ENCODE data around the gene FADS1. TPM values are rescaled to one million over a fixed set of nuclear protein-coding genes. Genes with fewer than 3 reads are reported as not detected.

Gene FADS1
- total and polyA plus RNA-seq, 2 of the 13 experiments (the other 11 are each of a cell fraction or from before 2014, with no cell fraction given): 91.8 to 108 TPM

DNA sequence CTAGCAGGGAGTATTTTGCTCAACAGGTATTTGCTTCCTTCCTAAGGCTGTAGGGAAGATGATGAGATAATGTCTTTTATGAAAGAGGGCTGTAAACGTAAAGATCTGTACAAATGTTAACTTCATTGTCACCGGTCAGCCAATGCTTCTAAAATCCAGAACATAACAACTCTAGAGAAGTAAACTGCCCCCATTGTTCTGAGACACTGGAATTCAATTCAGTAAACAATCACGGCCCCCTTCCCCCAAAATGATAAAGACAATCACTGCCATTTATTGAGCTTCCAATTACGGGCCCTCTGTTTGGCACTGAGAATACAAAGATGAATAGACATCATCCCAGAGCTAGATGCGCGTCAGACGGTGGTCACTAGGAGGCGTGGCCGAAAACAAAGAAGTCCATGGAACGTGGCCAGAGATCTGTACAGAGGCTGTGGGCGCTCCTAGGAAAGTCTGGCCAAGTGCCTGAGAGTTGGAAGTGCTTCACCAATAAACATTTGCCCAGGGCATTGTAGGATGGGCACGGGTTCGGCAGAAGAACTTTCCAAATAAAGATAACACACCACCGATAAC, 25.0 kb downstream of the FADS1 start (continued):
- TF ChIP-seq, protein P1, sequence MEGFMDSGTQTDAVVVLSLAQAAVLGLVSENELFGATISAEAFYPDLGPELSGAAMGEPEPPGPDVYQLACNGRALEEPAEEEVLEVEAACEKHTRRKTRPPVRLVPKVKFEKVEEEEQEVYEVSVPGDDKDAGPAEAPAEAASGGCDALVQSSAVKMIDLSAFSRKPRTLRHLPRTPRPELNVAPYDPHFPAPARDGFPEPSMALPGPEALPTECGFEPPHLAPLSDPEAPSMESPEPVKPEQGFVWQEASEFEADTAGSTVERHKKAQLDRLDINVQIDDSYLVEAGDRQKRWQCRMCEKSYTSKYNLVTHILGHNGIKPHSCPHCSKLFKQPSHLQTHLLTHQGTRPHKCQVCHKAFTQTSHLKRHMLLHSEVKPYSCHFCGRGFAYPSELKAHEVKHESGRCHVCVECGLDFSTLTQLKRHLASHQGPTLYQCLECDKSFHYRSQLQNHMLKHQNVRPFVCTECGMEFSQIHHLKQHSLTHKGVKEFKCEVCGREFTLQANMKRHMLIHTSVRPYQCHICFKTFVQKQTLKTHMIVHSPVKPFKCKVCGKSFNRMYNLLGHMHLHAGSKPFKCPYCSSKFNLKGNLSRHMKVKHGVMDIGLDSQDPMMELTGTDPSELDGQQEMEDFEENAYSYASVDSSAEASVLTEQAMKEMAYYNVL (CRISPR knock-in tag; IDR thresholded peaks at IDR 0.05; ENCODE audit: borderline replicate concordance): no peak
- TF ChIP-seq MXD4 (CRISPR knock-in tag; IDR thresholded peaks at IDR 0.05) (no peak), ZNF781 (CRISPR knock-in tag; IDR thresholded peaks at IDR 0.05; ENCODE audit: borderline replicate concordance, not compliant biosample characterization) (no peak), ETV6 (CRISPR knock-in tag; conservative IDR thresholded peaks at IDR 0.05) (no peak), ZNF777 (CRISPR knock-in tag; IDR thresholded peaks at IDR 0.05) (no peak), PITX1 (CRISPR knock-in tag; IDR thresholded peaks at IDR 0.05) (no peak)
- TF ChIP-seq, protein P2, sequence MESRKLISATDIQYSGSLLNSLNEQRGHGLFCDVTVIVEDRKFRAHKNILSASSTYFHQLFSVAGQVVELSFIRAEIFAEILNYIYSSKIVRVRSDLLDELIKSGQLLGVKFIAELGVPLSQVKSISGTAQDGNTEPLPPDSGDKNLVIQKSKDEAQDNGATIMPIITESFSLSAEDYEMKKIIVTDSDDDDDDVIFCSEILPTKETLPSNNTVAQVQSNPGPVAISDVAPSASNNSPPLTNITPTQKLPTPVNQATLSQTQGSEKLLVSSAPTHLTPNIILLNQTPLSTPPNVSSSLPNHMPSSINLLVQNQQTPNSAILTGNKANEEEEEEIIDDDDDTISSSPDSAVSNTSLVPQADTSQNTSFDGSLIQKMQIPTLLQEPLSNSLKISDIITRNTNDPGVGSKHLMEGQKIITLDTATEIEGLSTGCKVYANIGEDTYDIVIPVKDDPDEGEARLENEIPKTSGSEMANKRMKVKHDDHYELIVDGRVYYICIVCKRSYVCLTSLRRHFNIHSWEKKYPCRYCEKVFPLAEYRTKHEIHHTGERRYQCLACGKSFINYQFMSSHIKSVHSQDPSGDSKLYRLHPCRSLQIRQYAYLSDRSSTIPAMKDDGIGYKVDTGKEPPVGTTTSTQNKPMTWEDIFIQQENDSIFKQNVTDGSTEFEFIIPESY (CRISPR knock-in tag; IDR thresholded peaks at IDR 0.05): no peak
- TF ChIP-seq, protein P3, sequence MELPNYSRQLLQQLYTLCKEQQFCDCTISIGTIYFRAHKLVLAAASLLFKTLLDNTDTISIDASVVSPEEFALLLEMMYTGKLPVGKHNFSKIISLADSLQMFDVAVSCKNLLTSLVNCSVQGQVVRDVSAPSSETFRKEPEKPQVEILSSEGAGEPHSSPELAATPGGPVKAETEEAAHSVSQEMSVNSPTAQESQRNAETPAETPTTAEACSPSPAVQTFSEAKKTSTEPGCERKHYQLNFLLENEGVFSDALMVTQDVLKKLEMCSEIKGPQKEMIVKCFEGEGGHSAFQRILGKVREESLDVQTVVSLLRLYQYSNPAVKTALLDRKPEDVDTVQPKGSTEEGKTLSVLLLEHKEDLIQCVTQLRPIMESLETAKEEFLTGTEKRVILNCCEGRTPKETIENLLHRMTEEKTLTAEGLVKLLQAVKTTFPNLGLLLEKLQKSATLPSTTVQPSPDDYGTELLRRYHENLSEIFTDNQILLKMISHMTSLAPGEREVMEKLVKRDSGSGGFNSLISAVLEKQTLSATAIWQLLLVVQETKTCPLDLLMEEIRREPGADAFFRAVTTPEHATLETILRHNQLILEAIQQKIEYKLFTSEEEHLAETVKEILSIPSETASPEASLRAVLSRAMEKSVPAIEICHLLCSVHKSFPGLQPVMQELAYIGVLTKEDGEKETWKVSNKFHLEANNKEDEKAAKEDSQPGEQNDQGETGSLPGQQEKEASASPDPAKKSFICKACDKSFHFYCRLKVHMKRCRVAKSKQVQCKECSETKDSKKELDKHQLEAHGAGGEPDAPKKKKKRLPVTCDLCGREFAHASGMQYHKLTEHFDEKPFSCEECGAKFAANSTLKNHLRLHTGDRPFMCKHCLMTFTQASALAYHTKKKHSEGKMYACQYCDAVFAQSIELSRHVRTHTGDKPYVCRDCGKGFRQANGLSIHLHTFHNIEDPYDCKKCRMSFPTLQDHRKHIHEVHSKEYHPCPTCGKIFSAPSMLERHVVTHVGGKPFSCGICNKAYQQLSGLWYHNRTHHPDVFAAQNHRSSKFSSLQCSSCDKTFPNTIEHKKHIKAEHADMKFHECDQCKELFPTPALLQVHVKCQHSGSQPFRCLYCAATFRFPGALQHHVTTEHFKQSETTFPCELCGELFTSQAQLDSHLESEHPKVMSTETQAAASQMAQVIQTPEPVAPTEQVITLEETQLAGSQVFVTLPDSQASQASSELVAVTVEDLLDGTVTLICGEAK (IDR thresholded peaks at IDR 0.05): no peak
- TF ChIP-seq, protein P3 (CRISPR knock-in tag; IDR thresholded peaks at IDR 0.05): no peak
- TF ChIP-seq, protein P4, sequence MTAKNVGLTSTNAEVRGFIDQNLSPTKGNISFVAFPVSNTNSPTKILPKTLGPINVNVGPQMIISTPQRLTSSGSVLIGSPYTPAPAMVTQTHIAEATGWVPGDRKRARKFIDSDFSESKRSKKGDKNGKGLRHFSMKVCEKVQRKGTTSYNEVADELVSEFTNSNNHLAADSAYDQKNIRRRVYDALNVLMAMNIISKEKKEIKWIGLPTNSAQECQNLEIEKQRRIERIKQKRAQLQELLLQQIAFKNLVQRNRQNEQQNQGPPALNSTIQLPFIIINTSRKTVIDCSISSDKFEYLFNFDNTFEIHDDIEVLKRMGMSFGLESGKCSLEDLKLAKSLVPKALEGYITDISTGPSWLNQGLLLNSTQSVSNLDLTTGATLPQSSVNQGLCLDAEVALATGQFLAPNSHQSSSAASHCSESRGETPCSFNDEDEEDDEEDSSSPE (CRISPR knock-in tag; IDR thresholded peaks at IDR 0.05): no peak
- TF ChIP-seq, protein P5, sequence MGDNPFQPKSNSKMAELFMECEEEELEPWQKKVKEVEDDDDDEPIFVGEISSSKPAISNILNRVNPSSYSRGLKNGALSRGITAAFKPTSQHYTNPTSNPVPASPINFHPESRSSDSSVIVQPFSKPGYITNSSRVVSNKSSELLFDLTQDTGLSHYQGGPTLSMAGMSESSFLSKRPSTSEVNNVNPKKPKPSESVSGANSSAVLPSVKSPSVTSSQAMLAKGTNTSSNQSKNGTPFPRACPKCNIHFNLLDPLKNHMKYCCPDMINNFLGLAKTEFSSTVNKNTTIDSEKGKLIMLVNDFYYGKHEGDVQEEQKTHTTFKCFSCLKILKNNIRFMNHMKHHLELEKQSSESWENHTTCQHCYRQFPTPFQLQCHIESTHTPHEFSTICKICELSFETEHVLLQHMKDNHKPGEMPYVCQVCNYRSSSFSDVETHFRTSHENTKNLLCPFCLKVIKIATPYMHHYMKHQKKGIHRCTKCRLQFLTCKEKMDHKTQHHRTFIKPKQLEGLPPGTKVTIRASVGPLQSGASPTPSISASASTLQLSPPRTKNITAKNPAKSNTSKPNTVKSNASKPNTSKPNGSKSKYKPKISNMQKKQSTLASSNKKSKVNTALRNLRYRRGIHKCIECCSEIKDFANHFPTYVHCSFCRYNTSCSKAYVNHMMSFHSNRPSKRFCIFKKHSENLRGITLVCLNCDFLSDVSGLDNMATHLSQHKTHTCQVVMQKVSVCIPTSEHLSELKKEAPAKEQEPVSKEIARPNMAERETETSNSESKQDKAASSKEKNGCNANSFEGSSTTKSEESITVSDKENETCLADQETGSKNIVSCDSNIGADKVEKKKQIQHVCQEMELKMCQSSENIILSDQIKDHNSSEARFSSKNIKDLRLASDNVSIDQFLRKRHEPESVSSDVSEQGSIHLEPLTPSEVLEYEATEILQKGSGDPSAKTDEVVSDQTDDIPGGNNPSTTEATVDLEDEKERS (CRISPR knock-in tag; IDR thresholded peaks at IDR 0.05): no peak

Measured in HepG2 (cell line).